ENCODE data around the gene ELOVL1. TPM values are rescaled to one million over a fixed set of nuclear protein-coding genes. Genes with fewer than 3 reads are reported as not detected.

The ELOVL1 gene
- polyA plus RNA-seq, 1 donor, result 68.7 TPM

DNA sequence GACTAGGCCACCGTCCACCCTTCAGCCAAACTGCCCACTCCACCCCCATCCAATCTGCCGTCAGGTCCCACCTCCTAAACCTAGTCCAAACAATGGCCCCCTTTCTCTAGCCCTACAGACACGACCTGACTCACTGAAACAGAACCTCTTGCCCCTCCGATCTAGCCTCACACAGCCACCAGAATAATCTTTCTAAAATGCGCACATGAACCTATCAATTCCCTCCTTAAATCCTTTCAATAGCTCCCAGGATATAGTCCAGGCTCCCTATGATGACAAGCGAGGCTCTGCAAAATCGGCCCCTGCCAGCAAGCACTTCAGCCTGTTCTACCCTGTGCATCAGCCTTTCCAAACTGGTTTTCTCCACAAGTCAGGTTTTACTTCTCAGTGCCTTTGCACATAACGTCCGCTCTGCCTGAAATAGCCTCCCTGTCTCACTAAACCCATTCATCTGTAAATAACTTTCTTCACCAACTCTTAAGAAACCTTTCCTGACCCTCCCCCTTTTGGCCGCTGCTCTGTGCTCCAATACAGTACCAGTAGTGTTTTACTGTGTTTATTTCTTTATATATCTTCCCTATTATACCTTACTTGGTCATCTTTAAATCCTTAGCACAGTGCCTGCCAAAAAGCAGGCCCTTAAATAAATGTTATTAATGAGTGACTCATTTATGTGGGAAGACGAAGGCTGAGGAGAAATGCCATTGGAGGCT is 18.1 kb downstream of the ELOVL1 start:
- Histone ChIP-seq H3K4me1 (ENCODE audit: control insufficient read depth, insufficient read depth, low read length) (peaks cover 22% of the 10 kb centered on the region), H3K27ac (ENCODE audit: low read length) (peak overlapping the region; percentile 87), H3K4me3 (ENCODE audit: low read length) (peak overlapping the region; percentile 49), H3K9me3 (ENCODE audit: control insufficient read depth, low read depth, low read length) (no peaks in the 10 kb centered on the region), H3K36me3 (ENCODE audit: control insufficient read depth, insufficient read depth, low read length) (no peaks in the 10 kb centered on the region), H3K27me3 (ENCODE audit: control insufficient read depth, insufficient read depth, low read length) (peaks cover 4% of the 10 kb centered on the region)
- 80% methylated on average over 3 of the region's 11 CpGs for WGBS (ENCODE audit: insufficient coverage, low lambda C conversion rate)
- no peak for DNase-seq

DNA sequence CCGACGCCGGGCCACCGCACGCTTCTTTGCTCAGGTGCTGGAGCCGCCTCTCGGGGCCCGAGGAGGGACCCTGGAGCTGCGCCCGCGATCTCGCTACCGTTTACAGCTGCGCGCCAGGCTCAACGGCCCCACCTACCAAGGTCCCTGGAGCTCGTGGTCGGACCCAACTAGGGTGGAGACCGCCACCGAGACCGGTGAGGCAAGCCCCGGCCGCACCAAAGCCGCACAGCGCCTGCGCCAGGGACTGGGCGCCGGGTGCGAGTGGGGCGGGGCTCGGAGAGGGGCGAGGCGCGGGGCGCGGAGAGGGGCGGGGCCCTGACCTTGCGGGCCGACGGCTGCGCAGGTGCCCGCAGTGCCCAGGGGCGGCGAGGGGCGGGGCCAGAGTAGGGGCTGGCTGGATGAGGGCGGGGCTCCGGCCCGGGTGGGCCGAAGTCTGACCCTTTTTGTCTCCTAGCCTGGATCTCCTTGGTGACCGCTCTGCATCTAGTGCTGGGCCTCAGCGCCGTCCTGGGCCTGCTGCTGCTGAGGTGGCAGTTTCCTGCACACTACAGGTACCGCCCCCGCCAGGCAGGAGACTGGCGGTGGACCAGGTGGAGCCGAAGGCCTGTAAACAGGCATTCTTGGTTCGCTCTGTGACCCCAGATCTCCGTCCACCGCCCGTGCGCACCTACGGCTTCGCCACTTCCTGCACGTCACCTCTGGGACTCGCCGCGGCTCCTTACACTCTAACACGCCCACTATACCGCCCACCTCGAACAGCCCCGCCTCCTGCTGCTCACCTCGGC is 18.8 kb downstream of the ELOVL1 start:
- DNase-seq, result peak; percentile 93 to 95
- Histone ChIP-seq H3K27ac (ENCODE audit: low read length) (peak overlapping the region; percentile 87), H3K9me3 (ENCODE audit: control insufficient read depth, low read depth, low read length) (no peaks in the 10 kb centered on the region), H3K4me3 (ENCODE audit: low read length) (peak overlapping the region; percentile 61), H3K27me3 (ENCODE audit: control insufficient read depth, insufficient read depth, low read length) (peaks cover 4% of the 10 kb centered on the region), H3K36me3 (ENCODE audit: control insufficient read depth, insufficient read depth, low read length) (no peaks in the 10 kb centered on the region), H3K4me1 (ENCODE audit: control insufficient read depth, insufficient read depth, low read length) (peaks cover 27% of the 10 kb centered on the region)
- WGBS (ENCODE audit: insufficient coverage, low lambda C conversion rate), result no CpG with 5 or more reads among the region's 72 CpGs

DNA sequence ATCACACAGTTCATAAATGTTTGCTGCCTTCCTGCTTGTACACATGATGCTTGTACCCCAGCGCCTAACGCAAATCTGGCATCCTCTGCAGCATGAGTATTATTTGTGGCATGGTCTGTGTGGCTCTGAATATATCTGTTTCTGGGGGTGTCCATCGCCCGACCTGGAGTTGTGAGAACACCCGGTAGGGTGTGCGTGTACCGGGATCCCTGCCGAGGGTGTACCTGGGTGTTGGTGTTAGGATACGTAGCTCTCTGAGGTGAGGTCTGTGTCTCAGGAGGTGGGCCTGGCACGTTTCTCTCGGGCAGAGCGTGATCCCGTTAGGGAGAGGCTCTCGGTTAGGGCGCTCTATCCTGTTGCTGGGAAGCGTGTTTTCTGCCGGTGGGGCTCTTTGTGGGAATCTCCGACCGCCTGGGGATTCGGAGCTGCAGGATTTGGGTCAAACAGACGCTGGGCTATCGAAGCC is 19.4 kb downstream of the ELOVL1 start:
- Histone ChIP-seq H3K4me1 (ENCODE audit: control insufficient read depth, insufficient read depth, low read length) (peaks cover 27% of the 10 kb centered on the region), H3K36me3 (ENCODE audit: control insufficient read depth, insufficient read depth, low read length) (no peaks in the 10 kb centered on the region), H3K27me3 (ENCODE audit: control insufficient read depth, insufficient read depth, low read length) (peaks cover 4% of the 10 kb centered on the region), H3K4me3 (ENCODE audit: low read length) (peak overlapping the region; percentile 61), H3K27ac (ENCODE audit: low read length) (peak overlapping the region; percentile 87), H3K9me3 (ENCODE audit: control insufficient read depth, low read depth, low read length) (no peaks in the 10 kb centered on the region)
- WGBS (ENCODE audit: insufficient coverage, low lambda C conversion rate), result no CpG with 5 or more reads among the region's 22 CpGs
- peak in 1 of 2 donors; percentile 48 for DNase-seq

DNA sequence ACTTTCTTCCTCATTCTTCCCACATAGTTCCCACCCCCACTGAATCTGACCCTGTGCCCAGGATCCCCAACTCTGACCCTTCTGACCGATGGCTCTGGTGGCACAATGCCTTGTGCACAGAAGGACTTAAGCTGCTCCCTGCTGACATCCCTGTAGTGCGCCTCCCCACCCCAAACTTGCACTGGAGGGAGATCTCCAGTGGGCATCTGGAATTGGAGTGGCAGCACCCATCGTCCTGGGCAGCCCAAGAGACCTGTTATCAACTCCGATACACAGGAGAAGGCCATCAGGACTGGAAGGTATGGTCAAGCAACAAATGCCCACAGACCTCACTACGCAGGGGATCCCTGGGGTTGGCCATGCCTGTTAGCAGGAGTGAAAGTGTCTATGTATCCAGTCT is 21.2 kb downstream of the ELOVL1 start:
- H3K36me3 ChIP-seq (ENCODE audit: control insufficient read depth, insufficient read depth, low read length), result no peaks in the 10 kb centered on the region
- no CpG with 5 or more reads among the region's 5 CpGs for WGBS (ENCODE audit: insufficient coverage, low lambda C conversion rate)

DNA sequence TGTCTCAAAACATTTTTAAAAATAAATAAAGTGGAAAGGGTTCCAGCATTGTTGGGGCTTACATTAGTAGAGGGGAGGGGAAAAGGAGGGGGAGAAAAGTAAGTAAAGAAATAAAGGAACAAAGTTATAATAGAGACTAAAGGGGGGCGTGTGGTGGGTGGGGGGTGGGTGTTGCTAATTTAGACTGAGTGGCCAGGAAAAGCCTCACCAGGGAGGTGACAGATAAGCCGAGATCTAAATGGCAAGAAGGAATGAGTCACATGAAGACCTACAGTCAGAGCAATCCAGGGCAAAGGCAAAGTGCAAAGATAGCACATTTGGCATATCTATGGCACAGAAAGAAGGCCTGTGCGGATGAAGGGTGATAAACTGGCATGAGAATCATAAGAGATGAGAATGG is 22.7 kb downstream of the ELOVL1 start:
- peaks cover 4% of the 10 kb centered on the region for H3K27me3 ChIP-seq (ENCODE audit: control insufficient read depth, insufficient read depth, low read length)
- H3K9me3 ChIP-seq (ENCODE audit: control insufficient read depth, low read depth, low read length), result no peaks in the 10 kb centered on the region
- no peak overlapping the region for H3K4me3 ChIP-seq (ENCODE audit: low read length)
- peak; percentile 81 to 87 for DNase-seq
- H3K4me1 ChIP-seq (ENCODE audit: control insufficient read depth, insufficient read depth, low read length), result peaks cover 37% of the 10 kb centered on the region
- H3K36me3 ChIP-seq (ENCODE audit: control insufficient read depth, insufficient read depth, low read length), result no peaks in the 10 kb centered on the region
- WGBS (ENCODE audit: insufficient coverage, low lambda C conversion rate), result no CpG with 5 or more reads among the region's 3 CpGs
- H3K27ac ChIP-seq (ENCODE audit: low read length), result peak overlapping the region; percentile 45

More for the DNA sequence above, 21.2 kb downstream of the ELOVL1 start:
- peaks cover 27% of the 10 kb centered on the region for H3K4me1 ChIP-seq (ENCODE audit: control insufficient read depth, insufficient read depth, low read length)
- H3K27me3 ChIP-seq (ENCODE audit: control insufficient read depth, insufficient read depth, low read length), result peaks cover 4% of the 10 kb centered on the region
- no peak for DNase-seq
- H3K27ac ChIP-seq (ENCODE audit: low read length), result no peak overlapping the region
- H3K9me3 ChIP-seq (ENCODE audit: control insufficient read depth, low read depth, low read length), result no peaks in the 10 kb centered on the region
- H3K4me3 ChIP-seq (ENCODE audit: low read length), result no peak overlapping the region

DNA sequence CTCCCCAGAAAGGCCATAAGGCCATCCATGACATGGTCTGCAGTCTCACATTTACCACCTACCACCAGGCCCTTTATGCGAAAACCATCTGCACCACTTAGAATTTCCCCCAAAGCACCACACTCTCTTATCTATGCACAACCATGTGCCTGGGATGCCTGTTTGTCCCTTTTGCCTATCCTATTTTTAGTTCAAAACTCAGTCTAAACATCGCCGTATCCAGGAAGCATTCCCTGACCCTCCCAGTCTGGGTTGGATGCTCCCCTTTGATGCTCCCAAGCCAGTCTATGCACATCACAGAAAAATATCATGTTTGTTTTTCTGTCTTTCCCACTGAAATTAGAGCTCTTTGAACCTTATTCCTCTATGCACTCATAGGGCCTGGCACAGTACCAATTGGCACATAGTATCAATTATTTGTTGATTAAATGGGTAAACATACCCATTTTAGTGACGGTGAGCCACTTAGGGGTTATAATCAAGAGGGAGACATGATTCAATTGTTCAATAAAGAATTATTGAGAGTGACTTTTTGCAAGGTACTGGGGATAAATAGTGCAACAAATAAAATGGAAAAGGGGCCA is 23.5 kb downstream of the ELOVL1 start:
- Histone ChIP-seq H3K4me1 (ENCODE audit: control insufficient read depth, insufficient read depth, low read length) (peaks cover 36% of the 10 kb centered on the region), H3K27ac (ENCODE audit: low read length) (peak overlapping the region; percentile 45), H3K4me3 (ENCODE audit: low read length) (no peak overlapping the region), H3K27me3 (ENCODE audit: control insufficient read depth, insufficient read depth, low read length) (peaks cover 4% of the 10 kb centered on the region), H3K9me3 (ENCODE audit: control insufficient read depth, low read depth, low read length) (no peaks in the 10 kb centered on the region), H3K36me3 (ENCODE audit: control insufficient read depth, insufficient read depth, low read length) (no peaks in the 10 kb centered on the region)
- WGBS (ENCODE audit: insufficient coverage, low lambda C conversion rate), result no CpG with 5 or more reads among the region's 4 CpGs
- no peak for DNase-seq

DNA sequence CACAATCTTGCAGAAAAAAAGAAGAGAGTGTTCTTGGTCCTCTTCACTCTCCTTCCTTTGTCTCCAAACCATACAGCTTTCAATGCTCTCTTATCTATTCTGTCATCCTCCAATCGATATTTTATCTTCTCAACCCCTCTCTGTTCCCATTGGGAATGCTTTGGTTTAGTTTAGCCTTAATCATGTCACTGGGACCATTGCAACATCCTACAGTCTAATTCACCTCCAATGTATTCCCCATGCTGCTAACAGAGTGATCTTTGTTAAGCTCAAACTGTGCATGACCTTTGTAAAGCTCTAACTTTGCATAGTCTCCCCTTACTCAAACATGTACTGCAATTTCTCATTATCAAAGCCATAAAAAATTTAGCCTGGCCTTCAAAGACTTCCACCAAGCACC is 27.3 kb downstream of the ELOVL1 start:
- Histone ChIP-seq H3K36me3 (ENCODE audit: control insufficient read depth, insufficient read depth, low read length) (no peaks in the 10 kb centered on the region), H3K27ac (ENCODE audit: low read length) (no peak overlapping the region), H3K4me1 (ENCODE audit: control insufficient read depth, insufficient read depth, low read length) (peaks cover 23% of the 10 kb centered on the region), H3K9me3 (ENCODE audit: control insufficient read depth, low read depth, low read length) (no peaks in the 10 kb centered on the region), H3K27me3 (ENCODE audit: control insufficient read depth, insufficient read depth, low read length) (no peaks in the 10 kb centered on the region), H3K4me3 (ENCODE audit: low read length) (no peak overlapping the region)
- WGBS (ENCODE audit: insufficient coverage, low lambda C conversion rate), result 0% methylated on average over 1 of the region's 1 CpG
- DNase-seq, result no peak

DNA sequence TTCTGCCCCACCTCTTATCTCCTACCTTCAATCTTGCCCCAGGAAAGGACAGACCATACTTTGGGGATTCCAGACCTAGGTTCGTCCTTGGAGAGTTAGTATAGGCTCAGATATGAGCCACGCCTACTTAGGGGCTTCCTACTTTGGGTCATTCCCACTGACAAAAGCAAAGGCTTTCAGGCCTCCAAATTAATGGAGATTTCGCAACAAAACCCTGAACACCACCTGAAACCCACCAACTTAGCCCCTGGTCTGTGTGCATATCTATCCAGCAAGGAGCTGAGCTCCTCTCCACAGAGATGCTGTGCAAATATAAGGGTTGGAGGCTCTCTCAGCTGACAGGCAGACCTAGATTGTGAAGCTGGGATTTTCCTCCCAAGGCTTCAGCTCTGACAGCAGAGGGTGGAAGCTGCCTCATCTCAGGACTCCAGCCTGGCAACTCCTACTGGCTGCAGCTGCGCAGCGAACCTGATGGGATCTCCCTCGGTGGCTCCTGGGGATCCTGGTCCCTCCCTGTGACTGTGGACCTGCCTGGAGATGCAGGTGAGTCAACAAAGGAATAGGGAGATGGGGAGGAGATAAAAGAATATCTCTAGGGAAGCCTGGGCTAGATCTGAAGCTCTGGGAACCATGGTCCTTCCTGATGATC is 28.1 kb downstream of the ELOVL1 start:
- H3K9me3 ChIP-seq (ENCODE audit: control insufficient read depth, low read depth, low read length), result no peaks in the 10 kb centered on the region
- no peak overlapping the region for H3K27ac ChIP-seq (ENCODE audit: low read length)
- H3K27me3 ChIP-seq (ENCODE audit: control insufficient read depth, insufficient read depth, low read length), result no peaks in the 10 kb centered on the region
- DNase-seq, result no peak
- no peaks in the 10 kb centered on the region for H3K36me3 ChIP-seq (ENCODE audit: control insufficient read depth, insufficient read depth, low read length)
- no CpG with 5 or more reads among the region's 6 CpGs for WGBS (ENCODE audit: insufficient coverage, low lambda C conversion rate)
- H3K4me3 ChIP-seq (ENCODE audit: low read length), result no peak overlapping the region
- H3K4me1 ChIP-seq (ENCODE audit: control insufficient read depth, insufficient read depth, low read length), result peaks cover 19% of the 10 kb centered on the region

DNA sequence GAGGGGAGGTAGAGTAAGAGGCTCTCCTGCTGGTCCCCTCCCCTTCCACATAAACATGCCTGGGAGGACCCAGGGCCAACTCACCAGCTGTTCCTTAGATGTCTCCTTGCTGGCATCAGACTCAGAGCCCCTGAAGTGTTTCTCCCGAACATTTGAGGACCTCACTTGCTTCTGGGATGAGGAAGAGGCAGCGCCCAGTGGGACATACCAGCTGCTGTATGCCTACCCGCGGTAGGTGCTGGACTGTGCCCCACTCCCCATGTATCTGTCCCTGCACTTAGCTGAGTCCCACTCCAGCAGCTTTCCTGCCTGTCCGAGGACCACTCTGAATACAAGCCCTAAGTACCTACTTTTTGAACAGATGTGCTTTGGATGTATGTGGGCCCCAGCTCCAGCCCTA is 29.8 kb downstream of the ELOVL1 start:
- Histone ChIP-seq H3K4me3 (ENCODE audit: low read length) (no peak overlapping the region), H3K36me3 (ENCODE audit: control insufficient read depth, insufficient read depth, low read length) (no peaks in the 10 kb centered on the region), H3K27me3 (ENCODE audit: control insufficient read depth, insufficient read depth, low read length) (no peaks in the 10 kb centered on the region), H3K27ac (ENCODE audit: low read length) (no peak overlapping the region), H3K4me1 (ENCODE audit: control insufficient read depth, insufficient read depth, low read length) (peaks cover 14% of the 10 kb centered on the region), H3K9me3 (ENCODE audit: control insufficient read depth, low read depth, low read length) (no peaks in the 10 kb centered on the region)
- WGBS (ENCODE audit: insufficient coverage, low lambda C conversion rate), result no CpG with 5 or more reads among the region's 5 CpGs
- DNase-seq, result no peak

DNA sequence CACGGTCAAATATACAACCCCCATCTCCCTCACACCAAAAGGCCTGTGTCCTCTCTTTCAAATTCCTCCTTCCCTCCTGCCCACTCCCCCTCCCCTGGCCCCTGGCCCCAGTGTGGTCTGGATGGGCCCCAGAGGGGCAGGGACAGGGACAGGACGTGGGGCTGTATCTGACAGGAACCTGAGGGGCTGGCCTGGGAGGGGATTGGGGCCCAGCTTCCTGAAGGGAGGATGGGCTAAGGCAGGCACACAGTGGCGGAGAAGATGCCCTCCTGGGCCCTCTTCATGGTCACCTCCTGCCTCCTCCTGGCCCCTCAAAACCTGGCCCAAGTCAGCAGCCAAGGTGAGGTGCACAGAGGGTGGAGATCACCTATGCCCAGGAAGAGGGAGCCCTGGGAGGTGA is 30.2 kb downstream of the ELOVL1 start, which contains the start of gene MPL:
TSS of gene MPL (plus strand) at position 231 of the 400 bp plus-strand sequence. CDS start at position 262, 31 bp downstream.
- WGBS (ENCODE audit: insufficient coverage, low lambda C conversion rate), result no CpG with 5 or more reads among the region's 3 CpGs

More for the DNA sequence above, 30.2 kb downstream of the ELOVL1 start, which contains the start of gene MPL:
- no peak within 1 kb of the TSS for H3K27ac ChIP-seq (ENCODE audit: low read length)
- H3K9me3 ChIP-seq (ENCODE audit: control insufficient read depth, low read depth, low read length), result no peaks in the 10 kb centered on the region
- no peaks in the 10 kb centered on the region for H3K36me3 ChIP-seq (ENCODE audit: control insufficient read depth, insufficient read depth, low read length)
- no peak for DNase-seq
- peaks cover 14% of the 10 kb centered on the region for H3K4me1 ChIP-seq (ENCODE audit: control insufficient read depth, insufficient read depth, low read length)
- H3K4me3 ChIP-seq (ENCODE audit: low read length), result no peak within 1 kb of the TSS
- H3K27me3 ChIP-seq (ENCODE audit: control insufficient read depth, insufficient read depth, low read length), result no peaks in the 10 kb centered on the region
